Stimulated activated CD8-positive, alpha-beta memory T cell treated with anti-CD3 and anti-CD28 coated beads, Interleukin-2, amount 100 ng/mL, for 1 hour (primary cell): ENCODE measurements around the gene DYNC1LI1.
"Not testable (repeated sequence)": the region's sequence is repeated elsewhere in the genome, so short reads cannot be mapped to it uniquely, and the experiment has no call there.

Source experiments
- DNase-seq, 2 donors: peaks; one replicate each; pipeline ENCODE4 v3.0.0-alpha.2; 2020; ENCODE audit warnings: low read depth in 2 of 2

The DYNC1LI1 gene

GRCh38 chr3:32531010-32531647 is 39.5 kb downstream of the DYNC1LI1 start:
- DNase-seq: no peak

DNA sequence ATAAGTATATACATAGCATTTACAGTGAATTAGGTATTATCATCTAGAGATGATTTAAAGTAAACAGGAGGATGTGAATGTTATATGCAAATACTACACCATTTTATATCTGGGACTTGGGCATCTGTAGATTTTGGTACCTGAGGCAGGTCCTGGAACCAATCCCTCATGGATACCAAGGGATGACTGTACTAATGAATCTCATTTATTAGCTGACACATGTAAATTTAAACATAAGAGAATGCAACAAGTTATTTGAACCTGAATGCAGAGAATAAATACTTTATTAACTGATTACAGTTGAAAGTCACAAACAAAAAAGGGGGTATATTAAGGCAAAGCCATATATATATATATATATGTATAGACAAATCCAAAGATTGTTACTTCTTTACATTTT is 44.9 kb downstream of the DYNC1LI1 start:
- no peak for DNase-seq

DNA sequence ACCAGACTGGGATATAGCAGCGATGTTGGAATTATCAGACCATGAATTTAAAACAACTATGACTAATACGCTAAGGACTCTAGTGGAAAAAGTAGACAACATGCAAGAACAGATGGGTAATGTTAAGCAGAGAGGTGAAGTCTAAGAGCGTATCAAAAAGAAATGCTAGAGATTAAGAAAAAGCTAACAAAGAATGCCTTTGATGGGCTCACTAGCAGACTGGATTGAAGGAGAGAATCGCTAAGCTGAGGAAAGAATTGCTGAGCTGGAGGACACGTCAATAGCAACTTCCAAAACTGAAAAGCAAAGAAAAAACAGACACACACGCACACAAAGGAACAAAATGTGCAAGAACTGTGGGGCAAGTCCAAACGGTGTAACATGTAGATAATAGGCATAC is 48.0 kb downstream of the DYNC1LI1 start:
- no peak for DNase-seq

GRCh38 chr3:32518921-32519320 is 51.7 kb downstream of the DYNC1LI1 start:
- DNase-seq: not testable (repeated sequence)

DNA sequence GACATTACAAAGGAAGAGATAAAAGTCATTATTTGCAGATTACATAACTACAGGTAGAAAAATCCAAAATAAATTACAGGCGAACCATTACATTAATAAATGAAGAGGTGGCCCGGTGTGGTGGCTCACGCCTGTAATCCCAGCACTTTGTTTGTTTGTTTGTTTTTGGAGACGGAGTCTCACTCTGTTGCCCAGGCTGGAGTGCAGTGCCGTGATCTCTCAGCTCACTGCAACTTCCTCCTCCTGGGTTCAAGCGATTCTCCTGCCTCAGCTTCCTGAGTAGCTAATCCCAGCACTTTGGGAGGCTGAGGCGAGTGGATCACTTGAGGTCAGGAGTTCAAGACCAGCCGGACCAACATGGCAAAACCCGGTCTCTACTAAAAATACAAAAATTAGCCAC is 53.9 kb downstream of the DYNC1LI1 start:
- not testable (repeated sequence) for DNase-seq

- no peak for DNase-seq
Measured at GRCh38 chr3:32511005-32511404, 59.7 kb downstream of the DYNC1LI1 start.

- peak; percentile 21 to 41 for DNase-seq
Measured at GRCh38 chr3:32510075-32510724, 60.5 kb downstream of the DYNC1LI1 start.

GRCh38 chr3:32508711-32509110 is 61.9 kb downstream of the DYNC1LI1 start:
- DNase-seq: no peak

DNA sequence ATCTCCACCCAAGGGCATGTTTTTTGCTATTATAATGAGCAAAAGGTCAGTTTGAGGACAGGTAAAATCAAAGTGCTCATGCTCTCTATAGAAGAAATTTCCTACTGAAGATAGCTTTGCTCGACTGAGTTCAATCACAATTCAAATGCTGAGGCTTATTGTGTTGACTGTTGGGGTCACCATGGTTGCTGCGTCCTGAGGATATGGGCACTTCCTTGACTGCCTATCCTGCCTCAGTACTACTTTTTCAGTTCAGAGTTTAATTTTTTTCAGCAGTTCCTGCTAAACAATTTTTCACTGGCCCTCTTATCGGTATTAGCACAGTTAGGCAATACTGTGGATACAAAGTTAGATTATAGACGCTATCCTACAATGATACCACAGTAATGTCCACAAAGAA is 64.2 kb downstream of the DYNC1LI1 start:
- no peak for DNase-seq

DNA sequence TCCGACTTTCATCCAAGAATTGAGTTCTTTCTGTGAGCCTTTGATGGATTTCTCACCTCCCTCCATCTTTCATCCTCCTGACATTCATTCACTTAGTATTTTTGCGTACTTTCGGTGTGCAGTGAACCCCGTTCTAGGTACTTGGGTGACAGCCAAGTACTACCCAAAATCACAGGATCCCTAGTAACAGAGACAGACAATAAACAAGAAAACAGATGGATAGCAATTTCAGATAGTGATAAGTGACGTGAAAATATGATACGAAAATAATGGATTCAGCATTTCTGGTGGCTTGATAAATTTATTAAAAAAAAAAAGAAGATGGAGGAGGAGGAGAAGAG is 67.7 kb downstream of the DYNC1LI1 start:
- no peak for DNase-seq

- peak; percentile 34 to 62 for DNase-seq
Measured at GRCh38 chr3:32502118-32502945, 68.3 kb downstream of the DYNC1LI1 start, which contains the start of gene CMTM6. Gene CMTM6 (minus strand): TSS chr3:32502852. CDS start chr3:32502745, 107 bp downstream.

GRCh38 chr3:32501783-32502117 is 68.9 kb downstream of the DYNC1LI1 start:
- no peak for DNase-seq

GRCh38 chr3:32500880-32501782 is 69.5 kb downstream of the DYNC1LI1 start:
- no peak for DNase-seq

DNA sequence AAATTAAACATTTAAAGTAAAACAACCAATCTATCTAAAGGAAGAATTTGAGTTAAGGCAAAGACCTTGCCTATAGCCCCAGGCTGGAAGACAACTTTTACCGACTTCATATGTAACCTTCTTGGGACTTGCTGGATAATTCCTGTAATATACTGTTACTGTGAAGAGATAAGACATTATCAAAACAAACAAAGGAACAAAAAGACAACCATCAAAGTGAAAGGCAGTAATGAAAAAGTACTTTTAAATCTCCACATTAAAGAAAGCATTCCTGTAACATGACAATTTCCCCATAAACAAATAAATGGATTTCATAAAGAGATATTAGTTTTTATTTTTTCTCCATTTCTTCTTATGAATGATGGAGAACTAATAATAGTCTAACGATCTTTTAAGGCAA is 70.4 kb downstream of the DYNC1LI1 start:
- no peak for DNase-seq

DNA sequence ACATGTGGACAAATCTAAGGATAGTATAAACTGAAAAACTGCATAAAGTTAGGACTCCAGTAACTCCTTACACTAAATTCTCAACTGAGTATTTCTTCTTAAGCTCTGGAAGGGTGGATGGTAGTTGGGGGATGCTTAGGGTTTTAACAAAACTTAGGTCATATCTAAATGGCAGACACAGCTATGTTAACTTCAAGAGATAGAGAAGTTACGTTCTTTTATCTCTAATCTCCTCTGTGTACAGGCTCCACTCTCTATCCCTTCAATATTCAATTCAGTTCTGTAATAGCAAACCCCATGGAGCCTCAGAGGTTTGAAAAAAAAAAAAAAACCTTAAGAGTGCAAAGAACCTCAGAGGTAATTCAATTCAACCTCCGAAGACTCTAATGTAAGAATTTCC is 71.1 kb downstream of the DYNC1LI1 start:
- DNase-seq: no peak

DNA sequence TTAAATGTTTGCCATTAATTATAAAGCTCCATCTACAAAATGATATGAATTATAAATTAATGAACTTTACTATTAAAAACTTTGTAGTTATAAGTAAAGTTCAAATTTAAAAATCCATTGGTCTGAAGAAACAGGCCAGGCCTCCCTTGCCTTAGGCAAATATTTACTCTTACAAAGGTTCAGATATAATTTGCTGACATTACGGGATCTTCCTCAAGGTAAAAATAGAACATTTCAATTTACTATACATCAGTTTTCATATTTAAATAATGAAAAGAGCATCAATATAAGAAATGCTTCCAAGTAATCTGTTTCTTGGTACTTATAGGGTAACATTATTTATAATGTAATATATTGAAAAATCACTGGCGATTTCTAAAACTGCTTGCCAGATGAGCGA is 71.7 kb downstream of the DYNC1LI1 start:
- DNase-seq: no peak

DNA sequence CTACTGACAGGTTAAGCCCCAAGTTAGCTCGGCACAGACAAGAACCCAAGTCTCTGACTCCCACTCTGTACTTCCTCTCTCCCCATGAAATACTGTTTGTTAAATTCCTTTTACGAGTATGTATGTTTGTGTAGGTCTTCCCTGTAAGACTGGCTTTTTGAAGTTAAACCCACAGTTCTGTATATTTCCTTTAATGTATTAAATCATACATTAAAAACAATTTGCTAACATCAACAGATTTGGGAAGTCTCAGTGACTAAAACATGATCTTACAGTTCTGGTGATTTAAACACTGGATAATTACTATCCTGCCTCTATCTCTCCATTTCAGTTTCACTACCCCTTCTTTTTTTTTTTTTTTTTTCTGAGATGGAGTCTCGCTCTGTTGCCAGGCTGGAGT is 72.4 kb downstream of the DYNC1LI1 start:
- no peak for DNase-seq

- no peak for DNase-seq
Measured at GRCh38 chr3:32495609-32496008, 75.0 kb downstream of the DYNC1LI1 start.

DNA sequence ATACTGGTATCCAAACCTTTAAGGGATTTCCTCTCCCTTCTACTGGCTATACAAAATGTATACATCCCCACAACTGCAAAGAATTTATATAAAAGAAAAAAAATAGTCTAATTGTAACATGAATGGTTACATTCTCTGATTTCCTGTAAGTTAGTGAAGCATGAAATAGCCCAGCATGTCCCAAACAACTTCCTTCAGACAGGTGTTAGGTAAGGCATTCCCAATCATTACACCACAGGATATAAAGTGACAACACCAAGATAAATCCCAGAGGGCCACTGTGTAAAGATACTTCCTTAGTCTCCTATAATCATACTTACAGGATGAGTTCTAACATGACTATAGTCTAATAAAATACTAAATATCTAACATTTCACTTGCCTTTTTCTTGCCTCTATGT is 75.6 kb downstream of the DYNC1LI1 start:
- DNase-seq: no peak

DNA sequence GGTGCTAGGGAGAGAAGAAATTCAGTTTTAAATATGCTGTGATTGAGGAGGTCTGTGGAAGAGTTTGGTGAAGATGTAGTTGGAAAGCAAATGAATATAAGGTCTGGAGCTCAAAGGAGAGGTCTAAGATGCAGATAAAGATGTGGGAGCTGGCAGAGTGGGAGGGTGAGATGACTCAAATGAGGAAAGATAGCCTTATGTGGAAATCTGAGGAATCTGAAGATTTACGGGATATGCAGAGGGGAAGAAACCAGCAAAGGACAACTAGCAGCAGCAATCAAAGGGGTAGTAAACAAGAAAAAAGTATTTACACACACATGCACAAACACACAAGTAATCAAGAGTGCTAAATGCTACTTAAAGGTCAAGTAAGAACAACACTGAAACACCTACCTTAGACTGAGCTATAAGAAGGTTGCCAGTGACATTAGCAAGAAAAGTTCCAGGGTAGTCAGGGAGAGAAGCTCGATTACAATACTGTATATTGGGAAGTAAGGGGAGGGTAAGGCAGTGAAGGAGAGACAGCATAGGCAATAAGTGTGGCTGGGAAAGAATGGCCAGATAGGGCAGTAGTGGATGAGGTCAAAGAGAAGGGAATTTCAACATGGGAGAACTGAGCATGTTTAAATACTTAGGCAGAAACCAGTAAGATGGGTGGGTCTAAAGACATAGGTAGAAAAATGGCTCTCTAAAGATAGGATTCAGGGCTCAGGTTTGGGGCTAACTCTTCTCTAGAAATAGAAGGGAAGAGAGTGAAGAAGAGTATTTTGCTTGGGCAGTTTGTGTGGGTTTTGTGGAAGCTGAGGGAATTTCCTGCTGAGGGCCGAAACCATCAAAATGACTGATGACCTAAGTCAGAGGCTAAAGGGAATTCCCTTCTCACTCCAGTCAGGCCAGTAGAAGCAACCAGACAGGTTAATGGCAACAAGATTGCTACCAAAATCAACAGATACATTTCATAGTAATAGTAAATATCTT is 76.9 kb downstream of the DYNC1LI1 start:
- DNase-seq: no peak
